Middle frontal gyrus (tissue), 1 donor: ENCODE measurements around the gene TMEM203.

ENCODE experiments used
- DNase-seq: peaks from one replicate; pipeline ENCODE4 v3.0.0-alpha.2; 2015; ENCODE audit warnings: low spot score; ENCODE audit errors: extremely low spot score

TMEM203 gene

GRCh38 chr9:137198051-137198901 is 7.2 kb downstream of the TMEM203 start:
- no peak for DNase-seq

- DNase-seq, result no peak
These were observed 9.8 kb downstream of the TMEM203 start for GRCh38 chr9:137195525-137196220.

GRCh38 chr9:137194909-137195308 is 10.5 kb downstream of the TMEM203 start:
- DNase-seq, result no peak

GRCh38 chr9:137194388-137194787 is 11.1 kb downstream of the TMEM203 start:
- DNase-seq, result peak; percentile 76

- DNase-seq, result no peak
These were observed 11.7 kb downstream of the TMEM203 start for GRCh38 chr9:137193771-137194170.

GRCh38 chr9:137192859-137193258 is 12.6 kb downstream of the TMEM203 start:
- DNase-seq, result no peak

- DNase-seq, result no peak
These were observed 13.0 kb downstream of the TMEM203 start for GRCh38 chr9:137192448-137192780.

- DNase-seq, result peak; percentile 29
These were observed 13.6 kb downstream of the TMEM203 start for GRCh38 chr9:137191691-137192447.

- DNase-seq, result no peak
These were observed 14.2 kb downstream of the TMEM203 start for GRCh38 chr9:137191245-137191644.

GRCh38 chr9:137190315-137190856 is 15.1 kb downstream of the TMEM203 start:
- no peak for DNase-seq

GRCh38 chr9:137189297-137190295 is 15.9 kb downstream of the TMEM203 start:
- no peak for DNase-seq

GRCh38 chr9:137188490-137189296 is 16.8 kb downstream of the TMEM203 start, which contains the start of the genes ANAPC2 and SSNA1:
ANAPC2 (minus strand) TSS chr9:137188560; CDS start chr9:137188532, 28 bp downstream.
SSNA1 (plus strand) TSS chr9:137188676; CDS start chr9:137188727, 51 bp downstream.
- DNase-seq, result peak; percentile 82

GRCh38 chr9:137188086-137188489 is 17.4 kb downstream of the TMEM203 start:
- no peak for DNase-seq

- DNase-seq, result no peak
These were observed 18.1 kb downstream of the TMEM203 start for GRCh38 chr9:137187386-137187785.

- no peak for DNase-seq
These were observed 19.1 kb downstream of the TMEM203 start for GRCh38 chr9:137186385-137186784.

GRCh38 chr9:137185921-137186320 is 19.5 kb downstream of the TMEM203 start:
- no peak for DNase-seq

GRCh38 chr9:137184881-137185660 is 20.4 kb downstream of the TMEM203 start:
- DNase-seq, result no peak

- DNase-seq, result no peak
These were observed 21.4 kb downstream of the TMEM203 start for GRCh38 chr9:137183980-137184595.
